GM18517 (cell line): ENCODE results near the gene GNG4.

Source experiments
- ATAC-seq: cut with Tn5 transposase; IDR thresholded peaks from one replicate; pipeline ENCODE4 v1.9.1; 2021; ENCODE audit warnings: mild to moderate bottlenecking, moderate library complexity; ENCODE audit not compliant: unreplicated experiment

Gene GNG4

DNA sequence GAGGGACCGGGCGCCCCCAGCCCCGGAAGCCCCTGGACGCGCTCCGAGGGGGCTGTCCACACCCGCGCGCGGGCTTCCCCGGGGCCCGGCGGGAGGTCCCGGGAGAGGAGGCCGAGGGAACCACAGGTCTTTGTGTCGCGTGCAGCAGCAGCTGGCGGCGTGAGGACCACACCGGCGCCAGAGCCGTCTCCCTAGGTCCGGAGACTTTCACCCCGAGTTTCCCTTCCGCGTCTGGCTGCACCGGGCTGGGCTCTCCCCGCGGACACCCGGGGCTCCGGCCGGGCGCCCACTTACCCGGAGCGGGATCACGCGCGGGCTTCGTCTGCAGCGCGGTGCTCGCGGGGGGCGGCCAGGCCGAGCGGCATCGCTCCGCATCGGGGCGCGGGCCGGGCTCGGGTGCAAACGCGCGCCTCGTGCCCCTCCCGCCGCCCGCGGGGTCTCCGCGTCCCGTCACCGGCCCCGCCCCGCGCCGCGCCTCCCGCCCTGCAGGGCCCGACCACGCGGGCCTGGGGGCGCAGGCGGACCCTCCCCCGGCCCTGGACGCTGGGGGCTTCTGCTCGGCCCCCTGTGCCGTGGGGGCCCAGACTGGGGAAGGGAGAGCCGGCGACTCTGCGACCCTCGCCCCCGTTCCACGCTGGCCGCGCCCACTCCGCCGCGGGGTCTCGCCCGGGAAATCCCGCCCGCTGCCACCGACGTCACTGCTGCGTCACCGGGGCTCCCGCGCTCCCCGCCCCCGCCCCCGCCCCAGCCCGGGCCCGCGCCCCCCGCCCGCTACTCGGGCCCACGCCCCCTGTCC is at the start of gene GNG4:
Gene GNG4 (minus strand): TSS at position 417 of the 796 bp plus-strand sequence. CDS start 65,946 bp downstream, outside the sequence.
- ATAC-seq = no peak

GRCh38 chr1:235697508-235697907 is 47.9 kb upstream of the GNG4 start:
- ATAC-seq = no peak

DNA sequence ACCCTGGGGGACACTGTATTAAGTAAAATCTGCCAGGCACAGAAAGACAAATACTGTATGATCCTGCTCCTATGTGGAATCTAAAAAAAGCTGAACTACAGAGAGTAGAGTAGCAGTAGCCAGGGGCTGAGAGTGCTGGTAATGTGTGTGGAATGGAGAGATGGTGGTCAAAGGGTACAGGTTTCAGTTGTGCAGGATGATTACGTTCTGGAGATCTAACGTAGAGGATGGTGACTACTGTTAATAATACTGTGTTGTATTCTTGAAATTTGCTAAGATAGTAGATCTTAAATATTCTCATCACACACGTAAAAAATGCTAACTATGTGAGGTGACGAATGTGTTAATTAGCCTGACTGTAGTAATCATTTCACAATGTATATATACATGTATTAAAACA is 39.8 kb upstream of the GNG4 start:
- ATAC-seq = no peak

DNA sequence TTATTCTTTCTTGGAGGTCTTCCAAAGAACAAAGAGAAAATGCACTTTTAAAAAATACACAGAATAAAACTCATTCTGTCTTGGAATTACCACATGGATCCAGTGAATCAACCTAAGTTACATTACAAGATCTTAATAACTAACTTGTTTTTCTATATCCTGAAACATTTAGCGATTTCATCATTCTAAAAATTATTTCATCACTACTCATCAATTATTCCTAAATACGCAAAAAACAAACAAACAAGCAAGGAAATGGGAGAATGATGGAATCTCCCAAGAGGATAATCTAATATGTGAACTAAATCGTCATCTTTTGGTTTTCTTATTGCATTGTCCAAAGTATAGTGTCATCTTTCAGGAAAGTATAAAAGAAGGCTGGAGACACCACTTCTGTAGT is 38.5 kb upstream of the GNG4 start:
- no peak for ATAC-seq

GRCh38 chr1:235683653-235684052 is 34.1 kb upstream of the GNG4 start:
- no peak for ATAC-seq

DNA sequence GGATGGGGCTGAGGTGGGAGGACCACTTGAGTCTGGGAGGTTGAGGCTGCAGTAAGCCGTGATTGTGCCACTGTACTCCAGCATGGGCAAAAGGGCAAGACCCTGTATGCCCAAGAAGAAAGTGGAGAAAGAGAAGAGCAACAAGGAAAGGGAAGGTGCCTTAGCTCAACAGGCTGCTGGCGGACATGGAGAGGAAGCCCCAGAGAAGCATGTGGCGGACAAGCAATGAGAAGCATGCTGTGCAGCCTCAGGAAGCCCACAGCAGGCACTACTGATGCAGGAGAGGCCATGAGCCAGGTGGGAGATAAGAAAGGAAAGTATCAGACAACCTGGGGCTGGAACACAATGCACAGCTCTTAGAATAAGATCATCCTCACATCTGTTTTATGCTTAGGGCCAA is 32.6 kb upstream of the GNG4 start:
- no peak for ATAC-seq

- ATAC-seq = no peak
Measured at GRCh38 chr1:235679644-235680043, 30.1 kb upstream of the GNG4 start.

DNA sequence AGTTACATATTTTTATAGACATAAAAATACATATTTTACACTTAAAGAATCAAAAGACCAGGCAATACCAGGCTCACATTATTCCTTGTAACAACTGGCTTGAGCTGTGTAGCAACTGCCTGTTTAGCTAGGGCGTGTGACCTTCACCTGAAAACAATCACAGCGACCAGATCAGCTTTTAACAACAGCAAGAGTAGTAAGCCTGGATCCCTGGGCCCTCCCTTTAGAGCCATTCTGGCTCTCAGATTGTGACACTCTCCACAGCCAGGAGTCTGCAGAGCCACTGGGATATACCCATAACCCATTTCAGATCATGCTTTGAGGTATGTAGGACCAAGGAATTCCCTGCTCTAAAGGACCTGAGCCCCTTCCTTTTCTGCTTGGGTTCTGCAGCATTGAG is 29.4 kb upstream of the GNG4 start:
- ATAC-seq = no peak

DNA sequence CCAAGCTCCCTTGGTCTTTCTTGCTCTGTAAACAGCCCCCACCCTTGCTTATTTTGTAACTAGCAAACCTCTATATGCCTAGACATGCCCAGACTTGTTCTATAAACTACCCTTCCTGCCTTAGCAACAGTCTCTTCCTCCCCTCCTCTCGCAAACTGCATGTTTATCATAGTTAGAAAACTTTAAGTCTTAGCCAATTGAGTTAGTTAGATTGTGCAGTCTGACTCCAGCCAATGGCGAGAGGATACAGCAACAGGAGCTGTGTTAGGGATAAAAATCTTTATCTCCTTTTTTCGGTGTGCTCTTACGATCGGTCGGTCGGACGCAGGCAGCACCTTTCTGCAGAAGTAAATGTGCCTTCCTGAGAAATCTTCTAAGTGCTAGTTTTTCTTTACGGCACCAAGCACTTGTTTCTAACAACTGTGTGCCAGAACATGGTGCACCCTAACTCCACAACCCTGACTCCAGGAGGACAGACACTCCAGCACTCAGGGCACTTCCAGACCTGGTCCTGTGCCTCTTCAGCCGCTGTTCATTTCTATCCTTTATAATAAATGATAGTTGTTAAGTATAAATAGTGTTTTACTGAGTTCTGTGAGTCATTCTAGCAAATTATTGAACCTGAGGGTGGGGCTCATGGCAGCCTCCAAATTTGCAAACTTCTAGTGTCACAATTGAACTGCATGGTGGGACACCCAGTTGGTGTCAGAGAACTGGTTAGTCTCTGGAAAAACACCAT is 25.7 kb upstream of the GNG4 start:
- ATAC-seq = no peak

- no peak for ATAC-seq
Measured at GRCh38 chr1:235673981-235674380, 24.4 kb upstream of the GNG4 start.

DNA sequence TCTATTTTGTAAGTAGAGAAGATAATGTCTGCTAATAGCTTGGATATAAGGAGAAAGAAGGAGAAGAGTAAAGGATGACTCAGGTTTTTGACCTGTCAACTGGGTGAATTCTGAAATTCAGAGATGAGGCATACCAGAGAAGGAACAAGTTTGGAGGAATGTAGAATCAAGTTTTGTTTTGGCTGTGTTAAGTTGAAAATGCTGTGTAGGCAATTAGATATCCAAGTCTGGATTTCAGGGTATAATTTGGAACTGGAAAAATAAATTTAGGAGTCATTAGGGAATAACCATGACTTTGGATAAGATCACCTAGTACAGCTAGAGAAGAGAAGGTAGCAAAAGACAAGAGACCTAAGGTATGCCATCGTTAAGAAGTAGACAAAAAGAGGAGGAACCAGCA is 22.4 kb upstream of the GNG4 start:
- no peak for ATAC-seq

GRCh38 chr1:235670157-235670776 is 20.7 kb upstream of the GNG4 start:
- no peak for ATAC-seq

GRCh38 chr1:235669277-235669676 is 19.7 kb upstream of the GNG4 start:
- no peak for ATAC-seq

- ATAC-seq = no peak
Measured at GRCh38 chr1:235663628-235664027, 14.0 kb upstream of the GNG4 start.

GRCh38 chr1:235661568-235661967 is 12.0 kb upstream of the GNG4 start:
- ATAC-seq = no peak

GRCh38 chr1:235659186-235659771 is 9.7 kb upstream of the GNG4 start:
- ATAC-seq = no peak

DNA sequence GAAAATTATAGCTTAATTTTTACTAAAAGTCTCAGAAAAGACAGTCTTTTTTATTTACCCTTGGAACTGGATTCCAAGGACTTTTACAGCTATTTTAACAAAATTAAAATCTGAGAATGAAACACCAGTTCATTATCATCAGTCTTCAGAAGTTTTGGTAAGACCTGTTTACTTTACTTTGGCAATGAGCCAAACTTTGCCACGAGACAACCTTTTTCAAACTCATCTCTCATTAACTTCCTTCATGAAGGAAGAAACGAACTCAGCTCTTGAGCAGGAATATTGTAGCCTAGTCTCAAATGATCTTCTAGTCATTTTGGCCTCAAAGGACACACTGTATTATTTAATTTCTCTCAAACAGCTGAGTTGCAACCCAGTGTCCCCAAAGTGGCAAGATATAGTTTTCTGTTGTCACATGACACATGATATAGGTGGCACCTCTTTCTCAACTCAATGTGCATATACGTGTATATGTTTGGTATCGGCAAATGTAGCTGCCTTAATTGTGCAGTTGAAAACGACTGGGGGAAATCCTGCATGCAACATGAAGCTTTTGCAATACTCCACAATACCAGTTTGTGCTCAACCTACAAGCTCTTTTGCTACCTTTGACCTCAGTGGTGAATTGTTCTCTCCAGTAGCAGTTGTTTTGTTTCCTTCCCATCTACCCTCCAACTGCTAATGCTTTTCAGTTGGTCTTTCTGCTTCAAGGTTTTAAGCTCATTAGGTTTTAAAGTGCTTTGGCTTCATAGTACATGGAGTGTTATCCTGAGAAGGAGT is 8.4 kb upstream of the GNG4 start:
- ATAC-seq = no peak

DNA sequence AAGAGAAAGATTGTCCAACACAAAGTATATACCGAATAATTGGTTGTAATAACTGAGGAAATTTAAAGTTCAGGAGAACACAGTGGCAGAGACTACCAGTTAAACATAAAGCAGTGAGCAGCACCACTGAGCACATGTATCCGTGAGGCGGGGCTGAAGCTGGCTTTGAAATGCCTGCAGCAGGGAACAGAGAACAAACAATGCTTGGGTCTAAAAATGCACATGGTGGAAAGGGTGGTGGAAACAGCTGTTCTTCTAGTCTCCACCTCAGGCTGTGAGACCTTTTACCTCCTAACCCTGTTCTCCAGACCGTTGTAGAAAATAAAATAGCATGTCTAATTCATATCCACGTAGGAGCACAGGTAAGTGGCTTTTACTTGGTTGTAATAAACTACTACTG is 7.7 kb upstream of the GNG4 start:
- no peak for ATAC-seq

- no peak for ATAC-seq
Measured at GRCh38 chr1:235652364-235652763, 2.8 kb upstream of the GNG4 start.

- ATAC-seq = no peak
Measured at GRCh38 chr1:235651170-235651806, 1.7 kb upstream of the GNG4 start.
